ENCODE results near the gene SPTB.

- TF ChIP-seq, protein P1, sequence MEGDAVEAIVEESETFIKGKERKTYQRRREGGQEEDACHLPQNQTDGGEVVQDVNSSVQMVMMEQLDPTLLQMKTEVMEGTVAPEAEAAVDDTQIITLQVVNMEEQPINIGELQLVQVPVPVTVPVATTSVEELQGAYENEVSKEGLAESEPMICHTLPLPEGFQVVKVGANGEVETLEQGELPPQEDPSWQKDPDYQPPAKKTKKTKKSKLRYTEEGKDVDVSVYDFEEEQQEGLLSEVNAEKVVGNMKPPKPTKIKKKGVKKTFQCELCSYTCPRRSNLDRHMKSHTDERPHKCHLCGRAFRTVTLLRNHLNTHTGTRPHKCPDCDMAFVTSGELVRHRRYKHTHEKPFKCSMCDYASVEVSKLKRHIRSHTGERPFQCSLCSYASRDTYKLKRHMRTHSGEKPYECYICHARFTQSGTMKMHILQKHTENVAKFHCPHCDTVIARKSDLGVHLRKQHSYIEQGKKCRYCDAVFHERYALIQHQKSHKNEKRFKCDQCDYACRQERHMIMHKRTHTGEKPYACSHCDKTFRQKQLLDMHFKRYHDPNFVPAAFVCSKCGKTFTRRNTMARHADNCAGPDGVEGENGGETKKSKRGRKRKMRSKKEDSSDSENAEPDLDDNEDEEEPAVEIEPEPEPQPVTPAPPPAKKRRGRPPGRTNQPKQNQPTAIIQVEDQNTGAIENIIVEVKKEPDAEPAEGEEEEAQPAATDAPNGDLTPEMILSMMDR (conservative IDR thresholded peaks at IDR 0.05; ENCODE audit: low read depth, low read length): no peak
- TF ChIP-seq EZH2 (IDR thresholded peaks at IDR 0.05; ENCODE audit: borderline replicate concordance, low read depth, low read length, poor library complexity, severe bottlenecking): no peak
Observed at GRCh38 chr14:64861916-64862315, 17.8 kb downstream of the SPTB start.
